HL-60 (cell line): ENCODE measurements around the gene MICAL2.

ENCODE experiments used
- DNase-seq, 2 experiments: peaks; one replicate each; pipeline ENCODE4 v3.0.0-alpha.2; 2010 to 2020; ENCODE audit warnings: low read depth in 1 of 2, low spot score in 1 of 2
- H3K27ac ChIP-seq: fragments of 250-450 bp; sonication (Bioruptor Pico); replicated peaks from 2 replicates; pipeline ENCODE4 v1.5.1; 2020; ENCODE audit warnings: mild to moderate bottlenecking, moderate library complexity
- H3K27me3 ChIP-seq: fragments of 250-450 bp; sonication (Bioruptor Pico); 2 replicates; pipeline ENCODE4 v1.5.1; 2021; ENCODE audit warnings: mild to moderate bottlenecking, moderate library complexity; ENCODE audit not compliant: insufficient read depth, poor library complexity, severe bottlenecking
- H3K4me3 ChIP-seq: replicated peaks from 2 replicates; pipeline ENCODE4 v1.5.1; 2011; ENCODE audit warnings: mild to moderate bottlenecking, control low read depth, low read length; ENCODE audit not compliant: insufficient read depth
- GABPA ChIP-seq: IDR thresholded peaks from 2 replicates; pipeline ENCODE4 v1.6.1; 2012; ENCODE audit warnings: low read depth
- POLR2AphosphoS5 ChIP-seq: IDR thresholded peaks from 2 replicates; pipeline ENCODE4 v1.6.1; 2012; ENCODE audit warnings: low read depth
- SPI1 ChIP-seq: IDR thresholded peaks from 2 replicates; pipeline ENCODE4 v1.6.1; 2012; ENCODE audit warnings: low read depth, mild to moderate bottlenecking, borderline replicate concordance
- TF ChIP-seq, protein P1 (sequence below): IDR thresholded peaks from one replicate; pipeline ENCODE4 v1.5.1; 2011; ENCODE audit warnings: low read length, control low read depth, inconsistent platforms; ENCODE audit not compliant: insufficient read depth
- TF ChIP-seq, protein P2 (sequence below): IDR thresholded peaks from 2 replicates; pipeline ENCODE4 v1.6.1; 2012; ENCODE audit warnings: low read depth; ENCODE audit not compliant: insufficient replicate concordance

MICAL2 gene

DNA sequence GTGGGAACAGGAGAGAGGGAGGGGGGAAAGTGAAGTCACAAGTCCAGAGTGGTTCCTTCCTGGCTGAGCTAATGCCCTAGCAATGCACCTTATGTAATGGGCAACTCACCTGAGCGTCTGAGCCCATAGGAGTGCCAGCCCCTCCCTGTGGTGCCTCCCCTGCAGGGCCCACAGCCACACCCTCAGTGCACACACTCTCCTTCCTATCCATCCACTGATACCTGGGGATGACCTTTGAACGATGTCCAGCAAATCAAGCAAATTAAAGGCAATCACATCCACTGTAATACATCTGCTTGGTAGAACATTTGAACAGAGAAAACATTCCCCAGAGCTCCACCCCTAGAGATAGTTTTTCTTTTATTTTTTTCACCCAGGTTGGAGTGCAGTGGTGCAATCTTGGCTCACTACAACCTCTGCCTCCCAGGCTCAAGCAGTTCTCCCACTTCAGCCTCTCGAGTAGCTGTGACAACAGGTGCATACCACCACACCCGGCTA, 19.6 kb upstream of the MICAL2 start:
- Histone ChIP-seq H3K27me3 (no peaks in the 10 kb centered on the region), H3K27ac (no peak overlapping the region), H3K4me3 (no peak overlapping the region)
- DNase-seq: no peak
- TF ChIP-seq, protein P1, sequence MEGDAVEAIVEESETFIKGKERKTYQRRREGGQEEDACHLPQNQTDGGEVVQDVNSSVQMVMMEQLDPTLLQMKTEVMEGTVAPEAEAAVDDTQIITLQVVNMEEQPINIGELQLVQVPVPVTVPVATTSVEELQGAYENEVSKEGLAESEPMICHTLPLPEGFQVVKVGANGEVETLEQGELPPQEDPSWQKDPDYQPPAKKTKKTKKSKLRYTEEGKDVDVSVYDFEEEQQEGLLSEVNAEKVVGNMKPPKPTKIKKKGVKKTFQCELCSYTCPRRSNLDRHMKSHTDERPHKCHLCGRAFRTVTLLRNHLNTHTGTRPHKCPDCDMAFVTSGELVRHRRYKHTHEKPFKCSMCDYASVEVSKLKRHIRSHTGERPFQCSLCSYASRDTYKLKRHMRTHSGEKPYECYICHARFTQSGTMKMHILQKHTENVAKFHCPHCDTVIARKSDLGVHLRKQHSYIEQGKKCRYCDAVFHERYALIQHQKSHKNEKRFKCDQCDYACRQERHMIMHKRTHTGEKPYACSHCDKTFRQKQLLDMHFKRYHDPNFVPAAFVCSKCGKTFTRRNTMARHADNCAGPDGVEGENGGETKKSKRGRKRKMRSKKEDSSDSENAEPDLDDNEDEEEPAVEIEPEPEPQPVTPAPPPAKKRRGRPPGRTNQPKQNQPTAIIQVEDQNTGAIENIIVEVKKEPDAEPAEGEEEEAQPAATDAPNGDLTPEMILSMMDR: no peak
- no peak for TF ChIP-seq SPI1
- TF ChIP-seq, protein P2, sequence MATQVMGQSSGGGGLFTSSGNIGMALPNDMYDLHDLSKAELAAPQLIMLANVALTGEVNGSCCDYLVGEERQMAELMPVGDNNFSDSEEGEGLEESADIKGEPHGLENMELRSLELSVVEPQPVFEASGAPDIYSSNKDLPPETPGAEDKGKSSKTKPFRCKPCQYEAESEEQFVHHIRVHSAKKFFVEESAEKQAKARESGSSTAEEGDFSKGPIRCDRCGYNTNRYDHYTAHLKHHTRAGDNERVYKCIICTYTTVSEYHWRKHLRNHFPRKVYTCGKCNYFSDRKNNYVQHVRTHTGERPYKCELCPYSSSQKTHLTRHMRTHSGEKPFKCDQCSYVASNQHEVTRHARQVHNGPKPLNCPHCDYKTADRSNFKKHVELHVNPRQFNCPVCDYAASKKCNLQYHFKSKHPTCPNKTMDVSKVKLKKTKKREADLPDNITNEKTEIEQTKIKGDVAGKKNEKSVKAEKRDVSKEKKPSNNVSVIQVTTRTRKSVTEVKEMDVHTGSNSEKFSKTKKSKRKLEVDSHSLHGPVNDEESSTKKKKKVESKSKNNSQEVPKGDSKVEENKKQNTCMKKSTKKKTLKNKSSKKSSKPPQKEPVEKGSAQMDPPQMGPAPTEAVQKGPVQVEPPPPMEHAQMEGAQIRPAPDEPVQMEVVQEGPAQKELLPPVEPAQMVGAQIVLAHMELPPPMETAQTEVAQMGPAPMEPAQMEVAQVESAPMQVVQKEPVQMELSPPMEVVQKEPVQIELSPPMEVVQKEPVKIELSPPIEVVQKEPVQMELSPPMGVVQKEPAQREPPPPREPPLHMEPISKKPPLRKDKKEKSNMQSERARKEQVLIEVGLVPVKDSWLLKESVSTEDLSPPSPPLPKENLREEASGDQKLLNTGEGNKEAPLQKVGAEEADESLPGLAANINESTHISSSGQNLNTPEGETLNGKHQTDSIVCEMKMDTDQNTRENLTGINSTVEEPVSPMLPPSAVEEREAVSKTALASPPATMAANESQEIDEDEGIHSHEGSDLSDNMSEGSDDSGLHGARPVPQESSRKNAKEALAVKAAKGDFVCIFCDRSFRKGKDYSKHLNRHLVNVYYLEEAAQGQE: no peak
- no peak for TF ChIP-seq GABPA
- TF ChIP-seq POLR2AphosphoS5: no peak

DNA sequence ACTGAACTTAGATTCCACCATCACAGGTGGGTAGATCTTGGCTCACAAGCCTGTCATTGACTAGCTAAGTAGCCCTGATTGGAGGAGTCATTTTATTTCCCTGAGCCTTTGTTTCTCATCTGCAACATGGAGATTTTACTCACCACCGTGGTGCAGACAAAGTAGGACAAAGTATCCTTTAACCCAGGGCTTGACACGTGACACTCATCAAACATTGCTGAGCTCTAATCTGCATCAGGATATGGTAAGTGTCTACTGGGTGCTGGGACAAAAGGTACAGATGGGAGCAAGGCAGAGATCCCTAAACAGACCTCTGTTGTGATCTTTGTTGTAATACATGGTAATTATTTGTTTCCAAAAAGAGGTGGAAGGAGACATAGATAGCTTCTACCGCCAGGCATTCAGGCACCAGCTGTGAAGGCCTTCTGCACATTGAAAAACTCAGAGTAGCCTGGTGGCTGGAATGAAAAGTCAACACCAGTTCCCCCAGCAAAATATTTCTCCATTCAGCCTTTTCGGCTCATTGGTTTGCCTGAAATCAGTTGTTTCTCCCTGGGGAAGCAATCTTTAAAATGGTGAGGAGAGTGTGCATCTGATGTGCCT, 18.3 kb upstream of the MICAL2 start:
- no peak for DNase-seq
- Histone ChIP-seq H3K27ac (no peak overlapping the region), H3K4me3 (no peak overlapping the region), H3K27me3 (no peaks in the 10 kb centered on the region)
- TF ChIP-seq POLR2AphosphoS5: no peak
- TF ChIP-seq, protein P1: no peak

DNA sequence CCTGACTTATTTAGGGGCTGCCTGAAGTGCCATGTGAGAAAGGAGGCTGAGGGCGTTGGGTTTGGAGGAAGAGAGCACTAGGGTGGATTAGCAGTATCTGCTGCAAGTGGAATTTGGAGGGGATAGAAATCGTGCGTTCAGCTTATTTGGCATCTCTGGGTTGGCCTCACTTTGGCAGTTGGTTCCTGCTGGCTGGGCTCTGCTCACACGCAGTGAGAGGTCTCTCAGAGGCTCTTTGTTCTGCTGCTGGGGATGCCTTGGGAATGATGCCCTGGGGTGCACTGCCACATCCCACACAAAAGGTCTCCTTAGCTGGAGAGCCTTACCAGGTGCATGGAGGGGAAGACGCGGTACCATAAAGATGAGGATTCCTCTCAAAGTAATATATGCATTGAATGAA, 17.7 kb upstream of the MICAL2 start:
- Histone ChIP-seq H3K4me3 (no peak overlapping the region), H3K27ac (no peak overlapping the region), H3K27me3 (no peaks in the 10 kb centered on the region)
- no peak for DNase-seq
- TF ChIP-seq SPI1: no peak
- TF ChIP-seq, protein P2: no peak
- no peak for TF ChIP-seq POLR2AphosphoS5
- TF ChIP-seq GABPA: no peak
- TF ChIP-seq, protein P1: no peak
